GM18507 (cell line): ENCODE measurements around the gene FGF1.
A peak's percentile ranks its signal among the peaks of the same experiment; 100 is the strongest.

ENCODE experiments used
- DNase-seq: peaks from one replicate; pipeline ENCODE4 v3.0.0; 2011; ENCODE audit warnings: low read depth; ENCODE audit not compliant: insufficient read length; ENCODE audit errors: extremely low spot score
- FAIRE-seq: peaks from 2 replicates; lab custom pipeline; 2011; peaks lifted over from hg19 to GRCh38; lab: Jason Lieb, UNC

The FGF1 gene

GRCh38 chr5:142685418-142686209 is at the start of gene FGF1:
TSS of gene FGF1 (minus strand) at chr5:142686090. CDS start at chr5:142614127, 71,963 bp downstream.
- FAIRE-seq = no peak
- DNase-seq = no peak

DNA sequence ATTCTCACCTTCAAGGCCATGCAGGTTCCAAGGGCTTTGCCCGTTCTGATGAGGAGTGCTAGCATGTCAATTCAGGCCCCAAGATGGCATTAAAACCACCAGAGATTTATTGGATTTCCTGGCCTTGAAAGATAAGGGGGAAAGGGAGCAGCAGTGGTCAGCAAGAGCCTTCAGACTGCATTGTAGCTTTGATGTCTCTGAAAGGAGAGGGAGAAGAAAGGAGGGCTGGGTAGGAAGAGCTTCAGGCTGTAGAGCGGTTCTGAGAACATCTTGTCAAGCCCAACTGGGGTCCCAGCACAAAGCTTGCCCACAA is 41.8 kb upstream of the FGF1 start:
- no peak for FAIRE-seq
- no peak for DNase-seq

- DNase-seq = no peak
These were observed 40.4 kb upstream of the FGF1 start for GRCh38 chr5:142726188-142726731.

DNA sequence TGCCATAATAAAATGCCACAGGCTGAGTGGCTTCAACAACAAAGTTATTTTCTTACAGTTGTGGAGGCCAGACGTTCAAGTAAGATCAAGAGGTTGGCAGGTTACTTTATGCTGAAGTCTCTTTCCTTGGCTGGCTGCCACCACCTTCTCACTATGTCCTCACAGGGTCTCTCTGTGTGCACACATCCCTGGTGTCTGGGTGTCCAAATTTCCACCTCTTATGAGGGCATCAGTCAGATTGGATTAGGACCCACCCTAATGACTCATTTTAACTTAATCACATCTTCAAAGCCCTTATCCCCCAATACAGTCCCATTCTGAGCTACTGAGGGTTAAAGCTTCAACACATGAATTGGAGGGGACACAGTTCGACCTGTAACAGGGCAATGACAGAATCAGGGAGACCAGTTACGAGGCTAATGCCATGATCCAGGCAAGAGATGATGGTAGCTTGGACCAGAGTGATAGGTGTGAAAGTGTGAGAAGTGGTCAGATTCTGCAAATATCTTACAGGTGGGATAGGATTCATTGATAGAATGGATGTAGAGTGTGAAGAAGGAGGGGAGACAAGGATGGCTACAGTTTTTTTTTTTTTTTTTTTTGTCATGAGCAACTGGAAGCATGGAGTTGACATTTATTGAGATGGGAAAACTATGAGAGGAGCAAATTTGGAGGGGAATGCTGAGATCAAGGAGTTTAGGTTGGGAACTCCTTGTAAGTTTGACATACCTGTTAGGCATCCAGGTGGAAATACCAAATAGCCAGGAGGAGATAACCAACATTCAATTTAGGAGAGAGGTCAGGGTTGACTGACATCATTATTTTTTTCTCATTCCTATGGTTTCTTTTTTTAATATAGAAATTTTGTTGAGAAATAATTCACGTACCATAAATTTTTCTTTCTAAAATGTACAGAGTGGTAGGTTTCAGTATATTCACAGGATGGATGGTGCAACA is 39.6 kb upstream of the FGF1 start:
- FAIRE-seq = no peak

More at GRCh38 chr5:142726188-142726731, 40.4 kb upstream of the FGF1 start:
- FAIRE-seq = no peak

DNA sequence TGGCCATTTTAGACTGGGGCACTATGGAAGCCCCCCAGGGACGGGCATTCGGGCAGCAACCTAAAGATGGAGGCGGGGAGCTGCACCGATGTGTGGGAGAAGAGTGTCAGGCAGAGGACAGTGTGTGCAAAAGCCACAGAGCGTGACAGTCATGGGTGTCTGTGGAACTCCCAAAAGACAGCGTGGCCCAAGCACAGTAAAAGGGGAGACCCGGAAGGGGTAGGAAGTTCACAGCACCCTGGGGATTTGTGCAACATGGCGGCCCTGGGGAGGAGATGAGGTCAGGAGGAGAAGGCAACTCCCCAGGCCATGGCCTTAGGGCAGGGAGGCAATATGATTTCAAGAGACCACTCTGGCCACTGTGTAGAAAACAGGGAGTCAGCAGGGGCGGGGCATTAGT is 38.9 kb upstream of the FGF1 start:
- DNase-seq (no peak), FAIRE-seq (no peak)

More for the DNA sequence above, 39.6 kb upstream of the FGF1 start:
- DNase-seq = no peak

DNA sequence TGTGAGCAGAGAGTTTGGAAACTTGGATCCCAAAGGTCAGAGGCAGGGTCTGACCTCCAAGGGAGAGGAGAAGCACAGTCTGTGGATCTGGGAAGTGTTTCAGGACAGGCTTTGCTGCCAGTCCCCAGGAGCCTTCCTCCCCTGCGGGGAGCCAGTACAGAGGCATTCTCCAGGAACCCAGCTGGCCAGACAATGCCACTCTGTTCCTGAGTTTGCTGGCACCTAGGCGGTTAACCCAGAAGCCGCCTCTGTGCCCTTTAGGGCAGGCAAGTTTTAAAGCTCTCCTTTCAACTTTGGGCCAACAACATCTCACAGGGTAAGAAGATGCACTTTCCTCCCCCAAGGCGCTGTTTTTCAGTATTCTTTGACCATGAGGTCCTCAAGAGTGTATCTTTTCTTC is 37.0 kb upstream of the FGF1 start:
- DNase-seq (no peak), FAIRE-seq (no peak)

DNA sequence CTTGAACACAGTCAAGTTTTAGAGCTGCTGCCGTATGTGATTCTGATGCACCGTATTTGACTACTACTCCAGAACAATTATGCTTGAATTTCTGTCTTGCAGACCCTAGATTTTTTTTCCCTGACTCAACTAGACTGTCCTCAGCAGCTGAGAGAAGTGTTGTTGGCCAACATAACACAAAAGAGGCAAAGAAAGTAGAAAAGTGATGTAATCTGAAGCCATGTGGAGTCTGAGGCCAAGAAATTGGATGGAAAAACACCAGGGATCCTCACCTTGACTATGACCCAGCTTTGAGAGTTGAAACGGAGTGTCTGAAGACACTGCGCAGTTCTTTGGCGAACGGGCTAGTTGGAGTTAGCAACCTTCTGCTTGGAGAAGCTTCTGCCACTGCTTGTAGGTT is 36.3 kb upstream of the FGF1 start:
- no peak for FAIRE-seq
- DNase-seq = no peak

GRCh38 chr5:142720641-142721271 is 34.9 kb upstream of the FGF1 start:
- DNase-seq (no peak), FAIRE-seq (no peak)

DNA sequence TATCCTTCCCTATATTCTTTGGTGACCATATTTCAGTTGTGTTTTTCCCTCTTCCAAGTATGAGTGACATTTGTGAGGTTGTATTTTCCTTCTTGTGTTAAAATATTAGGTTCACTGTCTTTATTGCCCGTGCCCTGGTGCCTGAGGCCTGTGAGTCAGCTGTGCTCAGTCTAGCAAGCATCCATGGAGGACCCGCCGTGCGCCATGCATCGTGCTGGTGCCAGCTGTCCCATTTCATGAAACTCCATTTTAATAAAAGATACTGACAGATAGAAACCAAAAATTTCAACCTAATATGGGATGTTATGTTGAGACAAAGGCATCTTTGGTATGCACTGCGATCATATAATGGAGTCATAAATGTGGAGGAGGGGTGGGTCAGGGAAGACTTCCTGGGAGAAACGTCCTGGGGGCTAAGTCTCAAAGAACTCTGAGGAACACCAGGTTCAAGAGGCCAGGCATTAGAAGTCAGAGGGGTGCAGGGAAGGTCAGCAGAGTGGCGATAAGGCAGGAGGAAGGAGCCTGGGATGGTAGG is 34.0 kb upstream of the FGF1 start:
- FAIRE-seq (no peak), DNase-seq (no peak)

DNA sequence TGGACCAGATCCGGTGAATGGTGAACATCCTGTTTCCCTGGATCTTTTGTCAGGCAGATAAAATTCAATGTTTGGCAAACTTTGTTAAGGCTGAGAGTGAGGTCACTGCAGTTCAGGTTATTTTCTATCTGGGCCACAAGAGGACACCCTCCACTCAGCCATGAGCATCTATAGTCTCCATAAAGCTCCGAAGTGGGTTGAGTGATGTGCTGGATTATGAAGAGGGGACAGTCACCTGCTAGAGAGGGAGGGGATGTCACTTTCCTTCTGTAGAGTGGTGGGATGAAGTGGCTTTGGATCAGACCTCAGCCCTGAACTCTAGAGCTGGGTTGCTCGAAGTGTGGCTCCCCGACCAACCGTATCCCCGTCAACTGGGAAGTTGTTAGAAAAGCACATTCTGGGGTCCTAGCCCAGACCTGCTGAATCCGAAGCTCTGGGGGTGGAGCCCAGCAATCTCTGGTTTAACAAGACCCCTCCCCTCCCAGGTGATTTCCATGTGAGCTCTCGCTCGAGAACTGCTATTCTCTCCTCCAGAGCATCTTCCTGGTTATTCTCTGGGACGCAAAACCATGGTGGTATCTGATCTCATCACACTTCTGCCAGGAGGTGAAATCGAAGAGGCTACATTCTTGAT is 31.8 kb upstream of the FGF1 start:
- peak; percentile 9 for FAIRE-seq
- no peak for DNase-seq

DNA sequence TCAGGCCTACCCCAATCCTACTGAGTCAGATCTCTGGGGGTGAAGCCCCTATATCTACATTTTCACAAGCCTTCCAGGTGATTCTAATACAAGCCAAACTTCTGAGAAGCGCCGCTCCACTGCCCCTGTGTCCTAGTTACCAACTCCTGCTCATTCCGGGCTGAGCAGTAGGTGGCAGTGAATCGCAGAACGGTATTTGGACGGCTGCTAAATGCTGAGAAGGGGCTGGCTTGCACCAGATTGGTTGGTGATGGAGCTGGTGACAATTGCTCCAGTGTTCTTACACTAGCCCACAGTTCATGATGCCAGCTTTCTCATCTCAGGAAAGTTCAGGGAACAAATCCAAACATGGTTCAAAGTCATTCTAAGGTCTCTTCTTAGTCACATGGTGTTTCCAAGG is 31.1 kb upstream of the FGF1 start:
- FAIRE-seq (peak; percentile 71), DNase-seq (no peak)

- FAIRE-seq (no peak), DNase-seq (no peak)
These were observed 29.4 kb upstream of the FGF1 start for GRCh38 chr5:142715291-142715690.

DNA sequence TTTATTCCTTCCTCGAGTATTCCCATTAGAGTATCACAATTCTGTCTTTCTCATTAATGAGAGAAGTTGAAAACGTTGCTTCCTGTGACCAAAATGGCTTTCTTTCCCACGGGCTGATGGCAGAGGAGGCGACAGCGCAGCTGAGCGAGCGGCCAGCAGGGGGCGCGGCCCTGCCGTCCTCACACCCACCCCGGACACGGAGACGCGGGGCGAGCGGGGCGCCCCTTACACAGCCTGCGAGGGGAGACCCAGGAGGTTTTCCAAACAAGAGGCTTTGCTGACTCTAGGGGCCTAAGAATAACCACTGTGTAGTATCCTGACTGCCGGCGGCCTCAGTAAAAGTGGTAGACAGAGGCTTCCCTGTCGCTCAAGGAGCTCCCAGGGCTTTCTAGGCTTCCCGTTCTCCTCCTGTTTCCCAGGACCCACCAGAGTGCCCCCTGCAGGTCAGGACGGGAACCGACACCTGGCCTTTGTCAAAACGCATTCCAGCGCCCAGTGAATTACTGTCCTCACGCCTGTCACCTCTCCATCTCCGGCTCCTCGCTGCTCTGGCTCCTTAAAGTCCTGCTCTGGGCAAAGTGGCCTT is 27.3 kb upstream of the FGF1 start:
- DNase-seq (peak; percentile 57), FAIRE-seq (peak; percentile 88)

GRCh38 chr5:142703153-142703552 is 17.3 kb upstream of the FGF1 start:
- DNase-seq (no peak), FAIRE-seq (no peak)

DNA sequence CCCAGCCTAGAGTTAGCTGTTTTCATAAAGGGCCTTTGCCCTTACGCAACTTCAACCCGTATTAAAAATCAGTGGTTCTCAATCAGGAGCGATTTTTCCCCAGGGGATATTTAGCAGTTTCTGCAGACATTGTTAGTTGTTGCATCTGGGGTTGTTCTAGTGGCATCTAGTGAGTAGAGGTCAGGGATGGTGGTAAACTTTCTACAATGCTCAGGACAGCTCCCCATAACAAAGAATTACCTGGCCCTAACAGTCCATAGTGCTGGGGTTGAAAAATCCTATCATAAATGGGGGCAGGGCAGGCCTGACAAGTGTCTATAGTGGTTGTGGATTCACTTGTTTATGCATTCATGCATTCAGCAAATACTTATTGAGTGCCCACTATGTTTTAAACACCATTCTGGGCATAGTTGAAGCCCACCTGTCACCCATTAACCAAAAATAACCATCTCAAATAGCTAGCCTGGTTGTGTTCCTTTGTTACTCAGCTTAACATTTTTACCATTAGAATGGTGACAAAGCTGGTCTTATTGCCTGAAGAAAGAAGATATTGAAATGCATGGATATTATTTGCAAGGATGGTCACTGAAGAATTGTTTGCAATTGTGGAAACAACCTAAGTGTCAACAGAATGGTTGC is 15.9 kb upstream of the FGF1 start:
- DNase-seq (no peak), FAIRE-seq (no peak)

DNA sequence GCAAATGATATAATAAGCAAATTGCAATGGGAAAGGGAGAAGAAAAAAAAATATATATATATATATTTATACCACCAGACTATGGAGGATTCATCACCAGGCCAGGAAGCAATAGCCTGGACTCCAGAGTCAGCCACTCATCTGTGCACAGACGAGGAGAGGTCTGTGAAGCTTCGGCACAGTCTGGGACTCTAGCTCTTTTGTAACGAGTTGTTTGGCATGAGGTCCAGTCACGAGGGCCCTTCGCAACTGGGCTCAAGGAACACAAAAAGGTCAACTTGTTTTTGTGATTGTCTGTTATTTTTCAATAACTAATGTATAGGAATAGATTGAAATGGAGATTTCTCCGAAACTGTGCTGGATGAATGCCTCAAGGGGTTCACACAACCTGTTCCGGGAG is 14.7 kb upstream of the FGF1 start:
- DNase-seq (no peak), FAIRE-seq (no peak)

DNA sequence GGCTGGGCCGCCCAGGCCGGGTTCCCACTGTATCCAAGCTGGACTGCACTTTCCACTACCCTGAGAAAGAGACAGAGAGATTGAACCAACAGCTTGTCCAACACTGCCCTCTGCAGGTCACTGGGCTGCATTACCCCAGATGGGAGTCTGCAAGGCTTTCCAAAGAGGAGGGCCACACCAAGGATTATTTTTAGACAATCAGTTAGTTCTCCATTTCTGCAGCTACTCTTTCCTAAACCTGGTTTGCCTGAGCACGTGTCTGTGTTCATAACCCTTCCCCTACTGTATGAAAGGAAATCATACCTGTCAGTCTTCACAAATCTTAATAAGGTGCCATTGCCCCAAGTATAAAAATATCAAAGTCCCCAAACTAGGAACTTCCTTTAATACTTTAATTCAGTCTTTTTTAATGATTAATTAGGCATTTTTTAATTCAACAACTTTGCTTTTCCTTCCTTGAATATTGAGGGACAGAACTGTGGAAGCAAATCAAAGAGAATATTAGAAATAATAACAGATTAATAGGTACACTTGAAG is 13.4 kb upstream of the FGF1 start:
- peak; percentile 58 for FAIRE-seq
- DNase-seq = peak; percentile 18

DNA sequence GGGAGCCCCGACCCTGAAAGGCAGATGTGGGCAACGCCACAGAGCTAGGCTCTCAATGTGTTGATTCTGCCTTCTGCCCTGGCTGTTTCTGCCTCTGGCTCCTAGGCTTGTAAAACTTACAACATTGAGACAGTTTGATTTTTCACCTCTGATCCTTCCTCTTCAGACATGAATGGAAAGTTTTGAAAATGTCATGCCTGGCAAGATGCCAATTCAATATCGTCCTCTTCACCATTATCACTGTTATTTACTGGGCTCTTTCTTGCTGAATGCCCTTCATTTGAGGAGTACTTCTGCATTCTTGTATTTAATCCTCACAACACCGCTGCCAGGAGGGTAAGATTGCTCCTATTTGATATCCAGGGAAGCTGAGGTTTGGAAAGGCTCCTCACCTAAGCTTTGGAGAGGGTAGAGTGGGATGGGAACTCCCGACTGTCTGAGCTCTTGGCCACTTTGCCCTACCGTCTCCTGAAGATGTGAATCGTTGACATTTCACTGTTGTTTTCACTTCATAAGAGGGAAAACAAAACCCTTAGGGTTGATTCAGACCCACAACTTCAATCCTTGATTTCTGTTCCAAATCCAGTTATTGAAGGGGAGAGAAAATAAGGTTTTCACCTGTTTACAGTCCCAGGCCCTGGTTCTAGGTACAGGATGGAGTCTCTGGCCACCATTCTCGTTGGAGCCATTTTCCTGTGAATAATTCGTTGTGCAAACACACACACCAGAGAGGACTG is 12.7 kb upstream of the FGF1 start:
- no peak for FAIRE-seq
- DNase-seq = no peak
